HG02642 (cell line): ENCODE data around the gene HEY2.

ENCODE experiments used
- ATAC-seq: cut with Tn5 transposase; IDR thresholded peaks from one replicate; pipeline ENCODE4 v1.9.1; 2021; ENCODE audit warnings: mild to moderate bottlenecking; ENCODE audit not compliant: unreplicated experiment, poor library complexity

The HEY2 gene

DNA sequence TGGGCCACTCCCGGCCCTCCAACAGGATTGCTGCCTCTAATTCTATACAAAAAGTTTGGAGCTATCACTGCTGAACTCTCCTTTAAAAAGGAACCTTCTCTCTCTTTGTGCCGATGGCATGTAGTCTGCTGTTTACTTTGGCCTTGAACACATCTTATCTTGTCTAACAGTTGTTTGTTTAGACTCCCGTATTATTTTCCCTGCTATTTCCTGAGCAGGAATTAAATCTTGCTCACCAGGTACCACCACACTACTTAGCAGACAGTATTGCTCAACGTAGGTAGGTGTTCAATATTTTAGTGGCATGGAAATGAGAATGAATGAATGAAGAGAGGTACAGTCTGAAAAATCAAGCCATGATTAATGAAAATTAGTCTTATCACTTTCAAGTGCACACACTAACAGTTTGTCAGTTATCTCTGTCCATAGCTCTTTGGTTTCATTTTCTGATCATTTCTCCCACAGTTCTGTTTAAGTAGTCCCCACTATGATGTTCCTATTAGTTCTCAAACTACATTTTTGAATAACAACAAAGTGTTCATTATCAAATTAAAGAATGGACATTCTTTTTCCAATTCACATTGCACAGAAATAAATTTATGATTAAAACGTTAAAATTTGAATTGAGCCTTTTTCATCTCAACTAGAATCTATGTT is 6.8 kb upstream of the HEY2 start:
- no peak for ATAC-seq

- ATAC-seq, result no peak
Measured at GRCh38 chr6:125743604-125744003, 5.8 kb upstream of the HEY2 start.

- ATAC-seq, result no peak
Measured at GRCh38 chr6:125745281-125746018, 4.0 kb upstream of the HEY2 start.

DNA sequence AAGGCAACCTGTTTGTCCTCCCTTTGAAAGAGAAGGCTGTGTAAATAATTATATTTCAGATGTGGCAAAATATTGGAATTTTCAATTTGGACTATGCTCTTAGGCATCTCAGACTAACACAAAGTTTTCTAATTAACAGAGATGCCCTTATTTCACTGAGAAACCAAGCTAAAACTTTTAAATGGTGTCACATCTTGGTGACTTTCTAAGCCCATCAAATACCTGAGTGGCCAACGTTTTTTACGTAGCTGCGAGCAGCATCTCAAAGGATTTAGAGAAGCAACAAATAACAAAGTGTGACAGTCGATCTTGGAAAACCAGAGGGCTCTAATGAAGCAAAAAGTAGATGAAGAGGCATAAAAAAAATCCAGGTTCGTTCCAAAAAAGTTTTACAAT is 3.4 kb upstream of the HEY2 start:
- ATAC-seq, result no peak

DNA sequence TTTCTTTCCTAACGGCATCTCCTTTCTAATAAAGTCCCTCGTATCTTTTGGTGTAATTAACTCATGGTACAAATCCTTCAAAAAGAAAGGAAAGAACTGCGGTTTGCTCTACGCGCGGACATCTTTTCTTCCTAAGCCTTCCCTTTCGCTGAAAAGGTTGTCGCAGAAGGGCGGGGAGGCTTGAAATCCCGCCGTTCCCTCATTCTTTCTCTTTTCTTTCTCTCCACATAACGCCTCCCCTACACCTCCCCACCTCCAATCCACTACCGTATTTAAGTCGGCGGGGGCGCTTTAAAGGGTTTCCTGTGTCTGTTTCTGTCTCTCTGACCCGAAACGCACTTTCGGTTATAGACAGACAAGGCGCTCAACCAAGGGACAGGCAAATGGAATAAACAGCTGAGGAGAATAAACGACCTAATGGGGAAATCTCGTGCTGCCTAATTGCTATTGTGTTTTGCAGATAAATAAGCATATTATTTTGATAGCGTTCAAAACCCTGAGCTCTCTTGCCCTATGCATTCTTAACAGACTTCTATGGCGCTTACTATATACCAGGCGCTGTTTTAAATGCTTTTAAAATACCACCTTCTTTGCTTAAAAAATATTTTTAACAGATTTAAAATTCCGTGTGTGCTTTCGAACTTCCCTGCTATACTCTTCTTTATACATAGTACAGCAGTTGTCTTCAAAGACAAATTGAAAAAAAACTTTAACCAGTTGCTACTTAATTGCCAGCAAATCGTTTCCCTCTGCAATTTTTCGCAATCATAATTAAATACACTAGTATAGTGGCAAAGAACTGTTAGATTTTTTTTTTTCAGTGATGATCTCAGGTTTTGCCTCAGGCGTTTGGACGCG is 2.5 kb upstream of the HEY2 start:
- ATAC-seq, result peak; percentile 54

- no peak for ATAC-seq
Measured at GRCh38 chr6:125747589-125748405, 1.6 kb upstream of the HEY2 start.

GRCh38 chr6:125748406-125749172 is 843 bp upstream of the HEY2 start:
- no peak for ATAC-seq

- ATAC-seq, result no peak
Measured at GRCh38 chr6:125749865-125750691, 646 bp downstream of the HEY2 start.

GRCh38 chr6:125750692-125751333 is 1.4 kb downstream of the HEY2 start:
- no peak for ATAC-seq

DNA sequence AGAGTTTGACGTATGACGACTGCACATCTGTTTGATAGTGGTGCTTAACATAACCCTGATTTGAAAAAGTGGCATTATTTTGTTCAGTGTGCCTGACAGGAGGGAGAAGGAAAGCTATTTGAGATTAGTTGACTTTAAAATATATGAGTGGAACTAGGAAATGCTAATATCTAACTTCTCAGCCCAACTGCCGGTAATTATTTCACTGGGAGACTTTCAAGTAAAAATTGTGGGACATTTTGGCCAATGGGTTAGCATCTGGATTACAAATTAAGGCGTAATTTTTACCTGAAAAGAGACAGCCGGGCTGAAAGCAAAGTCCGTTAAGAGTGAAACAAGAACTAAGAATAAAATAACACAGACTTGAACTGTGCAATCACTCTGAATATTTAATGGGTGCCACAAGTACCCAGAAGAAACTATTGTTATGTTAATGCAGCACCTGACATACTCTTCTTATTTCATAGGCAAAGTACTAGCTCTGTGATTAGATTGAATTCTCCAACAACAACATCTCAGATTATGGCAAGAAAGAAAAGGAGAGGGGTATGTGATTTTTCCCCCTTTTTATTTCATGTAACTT is 2.0 kb downstream of the HEY2 start:
- ATAC-seq, result no peak

- ATAC-seq, result no peak
Measured at GRCh38 chr6:125752773-125753172, 3.3 kb downstream of the HEY2 start.

DNA sequence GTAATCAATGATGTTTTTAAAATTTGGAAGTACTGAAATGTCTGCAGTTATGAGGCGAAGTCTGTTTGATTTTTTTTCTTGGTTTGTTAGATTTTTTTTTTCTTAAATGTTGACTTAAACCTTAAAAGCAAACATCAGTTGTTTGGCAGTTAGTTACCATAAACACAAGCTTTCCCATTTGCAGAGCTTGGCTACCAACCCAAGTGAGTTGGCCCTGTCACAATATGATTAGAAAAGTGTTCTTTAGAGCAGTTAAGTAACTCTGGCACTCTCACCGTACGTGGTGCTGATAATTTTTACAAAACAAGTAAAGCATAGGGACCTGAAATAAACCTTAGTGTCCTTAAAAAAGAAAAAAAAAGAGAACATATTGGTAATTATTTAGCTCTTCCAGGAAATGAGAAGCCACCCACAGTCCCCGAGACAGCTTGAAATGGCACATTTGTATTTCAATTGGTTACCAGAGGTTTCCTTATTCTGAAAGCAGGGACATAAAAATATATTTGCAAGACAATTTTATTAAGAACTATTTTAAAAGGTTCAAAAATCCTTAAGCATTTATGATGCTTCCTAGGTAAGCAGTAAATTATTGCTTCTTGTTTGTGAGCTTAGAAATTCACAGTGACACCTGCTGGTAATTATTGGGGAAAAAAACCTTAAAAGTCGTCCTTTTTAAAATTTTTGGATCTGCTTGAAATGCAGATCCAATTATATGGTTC is 3.9 kb downstream of the HEY2 start:
- ATAC-seq, result no peak

GRCh38 chr6:125753937-125754259 is 4.5 kb downstream of the HEY2 start:
- no peak for ATAC-seq

GRCh38 chr6:125754566-125754965 is 5.1 kb downstream of the HEY2 start:
- no peak for ATAC-seq

- ATAC-seq, result no peak
Measured at GRCh38 chr6:125759184-125759902, 9.9 kb downstream of the HEY2 start.

GRCh38 chr6:125759959-125760457 is 10.6 kb downstream of the HEY2 start:
- ATAC-seq, result no peak
